HG03060 (cell line): ENCODE results near the gene EEA1.
"Not testable (repeated sequence)": the region's sequence is repeated elsewhere in the genome, so short reads cannot be mapped to it uniquely, and the experiment has no call there.

Experiments
- ATAC-seq: cut with Tn5 transposase; IDR thresholded peaks from one replicate; pipeline ENCODE4 v1.9.1; 2021; ENCODE audit warnings: low read depth, moderate number of reproducible peaks; ENCODE audit not compliant: unreplicated experiment

Gene EEA1

GRCh38 chr12:92827836-92828431, 101.2 kb downstream of the EEA1 start:
- no peak for ATAC-seq

GRCh38 chr12:92821142-92821541, 108.0 kb downstream of the EEA1 start:
- ATAC-seq, result no peak

DNA sequence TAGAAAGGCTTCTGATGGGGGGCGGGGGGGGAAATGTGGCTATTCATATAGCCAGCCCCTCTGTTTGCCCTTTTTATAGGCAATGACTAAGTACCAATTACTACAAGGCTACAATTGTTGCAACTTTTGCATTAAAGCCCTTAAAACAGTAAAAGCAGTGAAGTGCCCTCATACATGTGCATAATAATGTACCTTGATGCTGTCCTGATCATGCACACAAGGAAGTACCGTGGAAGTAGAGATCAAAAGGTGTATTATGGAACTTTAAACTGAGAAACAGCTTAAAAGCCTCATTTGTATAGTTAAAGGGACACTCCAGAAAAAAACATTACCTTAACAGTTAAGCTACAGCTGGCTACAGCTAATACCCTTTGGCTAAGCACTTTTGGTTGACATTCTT, 114.5 kb downstream of the EEA1 start:
- ATAC-seq, result no peak

DNA sequence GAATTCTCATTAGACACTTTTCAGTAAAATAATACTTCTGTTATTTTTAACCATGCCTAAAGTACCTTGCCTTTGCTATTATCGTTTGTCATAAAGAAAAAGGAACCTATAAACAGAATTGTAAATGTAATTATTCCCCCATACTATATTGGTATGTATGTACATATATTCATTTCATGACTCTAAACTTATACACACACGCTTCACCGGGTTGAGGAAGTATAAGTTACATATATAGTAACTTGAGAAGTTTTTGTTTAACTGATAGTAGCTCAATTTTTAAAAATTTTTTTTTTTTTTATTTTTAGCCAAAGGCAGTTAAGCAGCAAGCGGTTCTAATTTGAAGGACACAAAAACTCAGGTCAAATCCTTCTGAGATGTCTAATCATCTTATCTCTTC, 118.7 kb downstream of the EEA1 start:
- ATAC-seq, result peak; percentile 66

DNA sequence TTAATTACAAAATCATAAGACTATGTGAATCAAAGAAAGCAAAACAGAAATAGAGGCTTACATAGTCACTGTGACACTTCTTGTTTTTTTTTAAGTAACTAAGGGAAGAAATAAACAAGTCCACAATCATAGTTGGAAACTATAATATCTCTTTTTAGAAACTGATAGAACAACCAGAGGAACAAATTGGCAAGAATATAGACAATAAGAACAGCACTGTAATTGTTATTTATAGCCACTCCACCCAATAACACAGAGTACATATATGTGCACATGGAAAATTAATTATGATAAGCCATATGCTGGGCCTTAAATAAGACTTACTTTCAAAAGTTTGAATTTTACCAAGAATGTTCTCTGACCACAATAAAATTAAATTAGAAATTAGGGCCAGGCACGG, 125.2 kb downstream of the EEA1 start:
- no peak for ATAC-seq

GRCh38 chr12:92802906-92803305, 126.2 kb downstream of the EEA1 start:
- ATAC-seq, result no peak

DNA sequence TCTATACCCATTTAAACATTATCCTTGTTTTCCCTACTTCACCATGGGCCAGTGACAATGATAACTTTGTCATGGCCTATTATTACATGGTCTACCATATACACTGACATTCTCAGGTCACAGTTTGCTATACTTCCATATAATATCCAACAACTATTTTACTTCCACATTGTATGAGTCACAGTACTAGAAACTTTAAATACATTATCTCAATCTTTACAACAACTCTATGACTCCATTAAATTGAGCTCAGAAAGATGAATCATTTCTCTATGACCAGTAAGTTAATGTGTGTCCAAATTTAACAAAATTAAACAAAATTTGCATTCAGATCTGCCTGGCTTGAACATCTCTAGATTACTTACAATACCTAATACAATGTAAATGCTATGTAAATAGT, 132.4 kb downstream of the EEA1 start:
- no peak for ATAC-seq

DNA sequence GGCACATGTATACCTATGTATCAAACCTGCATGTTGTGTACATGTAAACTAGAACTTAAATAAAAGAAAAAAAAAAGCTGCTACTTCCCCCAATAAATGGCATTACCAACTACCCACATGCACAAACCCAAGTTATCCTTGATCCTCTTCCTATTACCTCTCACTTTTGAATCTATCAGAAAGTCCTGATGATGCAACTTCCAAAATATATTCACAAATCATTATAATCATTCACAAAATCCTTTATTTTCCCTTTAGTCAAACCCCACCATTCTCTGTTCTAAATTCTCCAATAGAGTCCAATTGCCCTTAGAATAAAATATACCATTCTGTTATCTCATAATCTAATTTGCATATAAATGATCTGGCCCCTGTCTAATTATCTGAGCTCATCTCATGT, 134.3 kb downstream of the EEA1 start:
- ATAC-seq, result no peak

GRCh38 chr12:92794356-92794755, 134.7 kb downstream of the EEA1 start:
- ATAC-seq, result not testable (repeated sequence)

- ATAC-seq, result no peak
Measured at GRCh38 chr12:92786045-92786444, 143.1 kb downstream of the EEA1 start.

GRCh38 chr12:92785563-92785950, 143.5 kb downstream of the EEA1 start:
- ATAC-seq, result no peak

DNA sequence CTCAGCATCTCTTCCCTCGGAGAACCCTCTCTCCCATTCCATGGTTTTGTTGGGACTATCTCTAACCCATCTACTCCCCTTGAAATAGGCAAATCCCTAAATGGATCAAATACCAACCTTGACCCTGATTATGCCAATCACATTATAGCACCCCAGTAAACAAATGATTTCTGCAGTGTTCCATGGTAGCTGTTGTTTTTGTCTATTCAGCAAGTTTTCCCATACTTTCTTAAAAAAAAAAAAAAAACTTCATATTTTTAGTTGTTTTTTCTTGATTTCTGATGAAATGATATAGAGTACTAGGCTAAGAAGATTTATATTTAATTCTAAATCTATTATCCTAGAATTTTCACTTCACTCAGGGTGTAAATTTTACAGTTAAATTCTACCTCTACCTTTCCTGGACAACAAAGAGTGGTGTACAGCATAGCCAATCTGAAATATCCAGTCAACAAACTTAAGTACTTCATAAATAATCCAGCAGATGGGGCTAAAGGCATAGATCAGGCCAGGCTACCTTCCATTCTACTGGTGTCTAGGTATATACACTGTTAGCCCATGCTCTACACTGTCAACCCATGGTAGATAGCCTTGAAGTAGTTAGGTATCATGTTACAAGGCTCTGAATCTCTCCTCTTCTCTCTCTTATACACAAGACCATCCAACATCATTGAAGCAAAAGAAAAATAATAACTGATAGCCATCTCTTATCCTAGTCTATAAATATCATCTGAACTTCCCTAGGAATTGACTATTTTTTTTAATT, 144.1 kb downstream of the EEA1 start:
- peak; percentile 93 for ATAC-seq

DNA sequence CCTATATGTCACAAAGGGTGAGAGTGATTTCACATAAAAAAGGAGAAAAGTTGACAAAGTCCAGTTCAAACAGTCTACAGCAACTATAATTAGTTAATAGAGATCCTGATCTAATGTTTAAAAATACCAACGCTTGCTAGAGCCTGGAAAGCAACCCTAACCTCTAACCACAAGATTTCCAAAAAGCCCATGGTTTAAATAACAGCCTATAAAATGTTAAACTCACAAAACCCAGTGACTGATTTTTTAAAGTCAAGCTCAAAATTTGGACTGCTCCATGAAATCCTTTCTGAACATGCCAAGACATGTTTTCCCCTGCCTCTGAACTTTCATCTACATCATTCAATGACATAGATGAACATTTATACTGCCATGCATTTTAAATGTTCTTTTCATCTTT, 144.7 kb downstream of the EEA1 start:
- ATAC-seq, result no peak

DNA sequence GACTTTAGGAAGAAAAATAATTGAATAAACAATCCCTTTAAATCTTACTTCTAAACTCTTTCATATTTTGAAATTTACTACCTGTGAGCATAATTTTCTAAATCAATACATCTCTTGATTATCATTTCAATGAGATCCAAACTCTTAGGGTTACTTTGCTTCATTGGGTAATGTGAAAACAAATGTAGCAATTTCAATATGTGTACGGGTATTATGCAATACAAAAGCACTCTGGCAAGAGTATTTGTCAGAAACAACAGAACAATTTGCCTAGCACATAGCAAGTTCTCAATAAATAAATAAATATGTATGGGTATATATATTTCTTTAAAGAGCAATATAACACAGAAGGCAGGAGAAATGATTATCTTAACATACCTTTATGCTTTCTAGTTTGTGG, 149.2 kb downstream of the EEA1 start:
- no peak for ATAC-seq

DNA sequence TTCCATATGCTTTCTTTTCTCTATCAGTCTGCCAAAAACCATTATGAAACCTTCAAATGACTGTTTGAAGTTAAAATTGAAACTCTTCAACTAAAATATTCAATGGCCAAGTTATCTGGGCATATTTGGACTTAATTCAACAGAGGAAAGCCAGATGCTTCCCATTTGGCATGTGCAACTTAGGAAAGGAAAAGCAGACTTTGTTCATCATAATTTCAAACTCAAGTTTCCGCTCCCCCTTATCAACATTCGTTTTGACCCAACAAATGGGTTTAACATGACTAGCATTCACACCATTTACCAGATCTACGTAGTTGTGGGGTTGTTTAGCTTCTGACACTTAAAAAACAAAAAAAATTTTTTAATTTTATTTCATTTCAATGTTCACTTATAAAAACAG, 150.6 kb downstream of the EEA1 start:
- ATAC-seq, result no peak

GRCh38 chr12:92775416-92775815, 153.7 kb downstream of the EEA1 start:
- ATAC-seq, result no peak

- ATAC-seq, result no peak
Measured at GRCh38 chr12:92771001-92771400, 158.1 kb downstream of the EEA1 start.

DNA sequence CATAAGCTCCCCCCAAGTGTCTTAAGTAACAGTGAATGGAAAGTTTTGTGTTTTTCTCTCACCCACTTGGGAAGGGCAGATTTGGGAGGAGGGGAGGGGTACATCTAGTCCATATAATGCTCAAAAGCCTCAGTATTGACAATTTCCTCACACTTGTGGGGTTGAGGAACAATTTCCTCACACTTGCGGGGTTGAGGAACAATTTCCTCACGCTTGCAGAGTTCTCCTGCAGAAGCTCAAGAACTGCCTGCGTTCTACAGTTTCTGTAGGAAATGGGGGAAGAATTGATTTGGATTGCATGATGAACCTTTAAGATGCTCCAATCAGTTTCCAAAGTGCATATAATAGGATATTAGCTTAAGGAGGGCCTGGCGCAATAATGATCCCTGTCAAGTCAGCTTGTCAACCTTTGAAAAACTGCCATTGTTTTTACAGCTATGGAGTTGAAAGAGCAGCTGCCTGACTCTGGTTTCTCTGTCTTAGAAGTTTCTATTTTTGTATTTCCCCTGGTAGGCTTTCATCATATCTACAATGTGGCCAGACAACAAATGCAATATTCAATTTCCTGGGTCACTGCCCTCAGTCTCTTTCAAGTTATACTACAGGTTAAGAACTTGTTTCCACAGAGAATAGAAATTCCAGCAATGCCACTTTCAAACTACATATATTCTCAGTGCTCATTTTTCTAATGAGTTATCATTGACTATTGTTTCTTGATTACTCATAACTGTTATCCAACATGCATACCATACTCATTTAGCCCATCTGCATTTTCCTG, 159.8 kb downstream of the EEA1 start:
- ATAC-seq, result peak; percentile 57

DNA sequence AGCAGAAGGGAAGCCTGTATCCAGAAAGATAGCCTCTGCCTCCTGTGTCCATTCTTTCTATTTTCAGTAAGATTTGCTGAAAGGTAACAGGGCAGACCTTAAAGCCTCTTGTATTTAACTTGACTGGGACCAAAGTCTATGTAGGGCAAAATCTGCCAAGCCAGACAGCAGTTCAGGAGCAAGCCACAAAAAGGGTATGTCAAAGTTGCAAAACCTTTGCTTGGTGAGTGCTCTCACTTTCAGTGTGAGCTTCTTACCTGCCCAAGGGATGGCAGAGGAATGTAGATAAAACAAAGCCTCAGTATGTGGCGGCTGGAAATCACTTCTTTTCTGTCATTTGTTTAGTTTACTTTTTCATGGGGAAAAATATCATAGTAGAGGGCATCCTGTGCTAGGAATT, 163.2 kb downstream of the EEA1 start:
- ATAC-seq, result no peak

DNA sequence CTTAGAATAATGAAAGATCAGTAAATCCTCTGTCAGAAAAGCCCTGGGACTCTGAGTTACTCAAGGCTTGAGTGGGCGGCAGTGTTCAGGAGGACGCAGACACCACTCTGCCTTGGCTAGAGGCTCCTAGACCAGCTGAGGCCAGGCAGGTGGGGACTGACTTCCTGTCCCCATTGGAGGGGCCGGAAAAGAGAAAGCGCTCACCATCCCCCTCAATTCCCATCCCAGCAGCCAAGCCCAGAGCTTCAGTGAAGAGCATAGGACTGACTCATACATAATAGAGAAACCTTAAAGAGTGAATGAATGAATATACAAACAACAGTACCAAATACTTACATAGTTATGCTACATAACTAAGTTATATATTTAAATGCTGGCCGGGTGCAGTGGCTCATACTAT, 164.3 kb downstream of the EEA1 start:
- no peak for ATAC-seq

DNA sequence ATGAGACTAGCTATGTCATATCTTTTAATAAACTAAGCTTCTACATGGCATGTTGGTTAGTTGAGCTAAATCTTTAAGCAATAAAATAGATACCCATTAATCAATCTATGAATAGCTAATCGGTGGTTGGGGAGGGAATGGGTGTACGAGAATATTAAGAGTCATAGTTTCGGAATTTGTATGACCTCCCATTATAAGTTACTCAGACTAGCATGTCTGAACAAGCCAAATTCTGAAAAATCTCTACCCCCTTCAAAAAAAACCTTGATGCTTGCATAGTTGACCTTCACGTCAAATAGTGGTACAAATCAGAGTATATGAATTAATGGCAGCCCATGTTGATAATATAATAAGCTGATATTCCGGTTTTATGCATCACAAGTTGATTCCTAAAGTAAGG, 166.3 kb downstream of the EEA1 start:
- no peak for ATAC-seq
